Embryonic facial prominence (tissue), 1 donor: Measurements from ENCODE around the gene AEBP1.

Experiments
- DNase-seq: peaks from one replicate; pipeline ENCODE4 v3.0.0-alpha.2; 2016; ENCODE audit errors: extremely low spot score

AEBP1 gene

DNA sequence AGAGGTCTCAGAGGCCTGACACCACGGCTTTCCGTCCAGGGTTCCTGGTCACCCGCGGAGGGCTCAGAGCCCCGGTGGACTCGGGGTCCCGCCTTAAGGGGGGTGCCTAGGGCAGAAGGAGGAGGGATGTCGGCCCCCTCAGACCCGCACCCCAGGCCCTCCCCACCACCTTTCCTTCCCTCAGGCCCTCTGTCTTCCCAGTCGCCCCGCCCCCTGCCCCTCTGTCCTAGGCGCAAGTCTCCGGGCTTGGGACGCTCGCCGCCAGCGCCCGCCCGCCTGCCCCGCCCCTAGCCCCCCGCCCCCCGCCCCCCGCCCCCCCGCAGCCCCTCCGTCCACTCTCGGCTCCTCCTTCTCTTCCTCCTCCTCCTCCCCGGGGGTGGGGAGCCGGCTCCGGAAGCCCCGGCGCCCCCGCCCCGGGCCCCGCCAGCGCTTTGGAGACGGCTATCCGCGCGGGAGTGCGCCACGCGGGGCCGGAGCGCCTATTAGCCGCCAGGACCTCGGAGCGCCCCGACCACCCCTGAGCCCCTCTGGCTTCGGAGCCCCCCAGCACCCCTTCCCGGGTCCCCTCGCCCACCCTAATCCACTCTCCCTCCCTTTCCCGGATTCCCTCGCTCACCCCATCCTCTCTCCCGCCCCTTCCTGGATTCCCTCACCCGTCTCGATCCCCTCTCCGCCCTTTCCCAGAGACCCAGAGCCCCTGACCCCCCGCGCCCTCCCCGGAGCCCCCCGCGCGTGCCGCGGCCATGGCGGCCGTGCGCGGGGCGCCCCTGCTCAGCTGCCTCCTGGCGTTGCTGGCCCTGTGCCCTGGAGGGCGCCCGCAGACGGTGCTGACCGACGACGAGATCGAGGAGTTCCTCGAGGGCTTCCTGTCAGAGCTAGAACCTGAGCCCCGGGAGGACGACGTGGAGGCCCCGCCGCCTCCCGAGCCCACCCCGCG, at the start of gene AEBP1:
AEBP1 (plus strand) TSS at position 423 of the 937 bp plus-strand sequence; CDS start at position 744, 321 bp downstream.
- no peak for DNase-seq

DNA sequence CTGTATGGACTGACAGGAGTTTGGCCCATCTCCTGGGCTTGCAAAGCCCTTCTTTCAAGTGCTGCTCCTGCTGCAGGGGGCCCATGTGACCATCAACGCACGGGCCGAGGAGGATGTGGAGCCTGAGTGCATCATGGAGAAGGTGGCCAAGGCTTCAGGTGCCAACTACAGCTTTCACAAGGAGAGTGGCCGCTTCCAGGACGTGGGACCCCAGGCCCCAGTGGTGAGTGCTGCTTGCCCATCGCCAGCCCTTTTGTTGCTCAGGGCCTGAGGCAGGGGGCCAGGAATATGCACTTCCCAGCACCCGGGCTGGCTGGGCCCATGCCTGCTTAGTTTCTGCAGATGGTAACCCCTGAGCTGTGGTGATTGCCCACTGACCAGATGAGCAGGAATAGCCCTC, 47.5 kb upstream of the AEBP1 start:
- no peak for DNase-seq

DNA sequence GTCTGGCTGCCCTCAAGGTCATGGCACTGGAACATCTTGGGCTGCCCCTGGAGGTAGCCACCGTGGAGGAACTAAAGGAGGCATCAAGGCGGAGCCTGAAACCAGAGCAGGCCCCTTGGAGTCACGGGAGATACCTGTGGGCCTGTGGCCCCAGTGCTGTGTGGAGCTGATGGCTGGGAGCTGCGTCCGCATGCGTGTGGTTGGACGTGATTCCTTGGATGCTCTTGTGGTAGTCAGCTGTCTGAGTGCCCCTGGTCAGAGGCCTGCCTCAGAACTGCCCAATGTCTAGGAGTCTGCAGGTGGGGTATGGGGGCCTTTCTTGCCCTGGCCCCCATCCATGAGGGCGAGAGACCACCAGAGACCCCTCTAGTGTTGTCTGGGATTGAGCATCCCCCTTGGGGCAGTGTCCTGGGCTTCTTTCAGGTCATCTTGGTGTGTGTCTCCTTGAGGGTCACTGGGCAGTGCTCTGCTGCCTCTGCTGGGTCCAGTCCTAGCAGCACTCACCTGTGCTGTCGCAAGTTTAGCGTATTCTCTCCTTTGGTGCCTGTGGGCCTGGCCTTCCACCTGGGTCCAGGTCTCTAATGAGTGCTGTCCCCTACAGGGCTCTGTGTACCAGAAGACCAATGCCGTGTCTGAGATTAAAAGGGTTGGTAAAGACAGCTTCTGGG, 46.8 kb upstream of the AEBP1 start:
- DNase-seq: no peak

DNA sequence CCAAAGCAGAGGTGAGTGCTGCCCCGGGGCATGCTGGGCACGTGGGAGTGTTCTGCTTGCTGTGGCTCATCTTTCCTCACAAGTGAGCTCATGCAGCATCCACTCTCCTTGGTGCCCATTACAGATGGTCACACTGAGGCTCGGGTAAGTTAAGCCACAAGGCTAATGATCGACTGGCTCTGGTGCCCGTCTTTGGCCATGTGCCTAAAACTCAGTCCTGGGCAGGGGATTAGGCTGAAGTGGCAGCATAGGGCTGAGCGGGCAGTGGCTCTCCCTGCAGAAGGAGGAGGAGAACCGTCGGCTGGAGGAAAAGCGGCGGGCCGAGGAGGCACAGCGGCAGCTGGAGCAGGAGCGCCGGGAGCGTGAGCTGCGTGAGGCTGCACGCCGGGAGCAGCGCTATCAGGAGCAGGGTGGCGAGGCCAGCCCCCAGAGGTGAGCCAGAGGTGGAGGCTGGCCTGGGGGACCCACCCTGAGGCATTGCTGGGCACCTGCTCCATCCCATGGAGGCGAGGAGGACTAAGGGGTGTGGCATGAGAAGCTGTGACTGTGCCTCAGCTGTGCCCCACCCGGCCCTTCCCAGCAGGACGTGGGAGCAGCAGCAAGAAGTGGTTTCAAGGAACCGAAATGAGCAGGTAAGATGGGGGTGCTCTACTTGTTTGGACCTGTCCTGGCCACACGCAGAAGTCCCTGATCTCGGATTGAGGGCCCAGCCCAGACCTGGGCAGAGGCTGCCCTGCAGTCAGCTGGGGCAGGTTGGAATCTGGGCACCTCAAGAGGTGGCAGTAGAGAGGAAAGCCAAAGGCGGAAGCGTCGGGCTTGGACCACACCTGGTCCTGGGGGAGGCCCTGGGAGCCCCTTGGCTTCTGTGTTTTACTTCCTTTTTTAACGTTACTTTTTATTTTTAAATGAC, 46.0 kb upstream of the AEBP1 start:
- no peak for DNase-seq

DNA sequence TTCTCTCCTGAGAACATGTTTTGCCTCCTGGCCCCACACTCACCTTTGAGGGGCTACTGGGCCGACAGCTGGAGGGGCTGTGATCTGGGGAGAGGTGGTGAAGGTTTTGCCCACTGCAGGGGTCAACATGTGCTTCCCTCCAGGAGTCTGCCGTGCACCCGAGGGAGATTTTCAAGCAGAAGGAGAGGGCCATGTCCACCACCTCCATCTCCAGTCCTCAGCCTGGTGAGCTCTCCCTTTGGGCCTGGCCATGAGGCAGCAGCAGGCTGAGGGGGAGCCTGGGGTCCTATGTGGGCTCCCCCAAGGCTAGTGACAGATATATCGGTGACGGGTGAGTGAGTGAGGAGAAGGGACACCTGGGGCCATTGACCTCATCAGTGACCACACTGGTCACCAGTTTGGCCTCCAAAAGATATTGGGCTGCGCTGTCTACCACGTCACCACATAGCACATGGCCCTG, 45.4 kb upstream of the AEBP1 start:
- no peak for DNase-seq

DNA sequence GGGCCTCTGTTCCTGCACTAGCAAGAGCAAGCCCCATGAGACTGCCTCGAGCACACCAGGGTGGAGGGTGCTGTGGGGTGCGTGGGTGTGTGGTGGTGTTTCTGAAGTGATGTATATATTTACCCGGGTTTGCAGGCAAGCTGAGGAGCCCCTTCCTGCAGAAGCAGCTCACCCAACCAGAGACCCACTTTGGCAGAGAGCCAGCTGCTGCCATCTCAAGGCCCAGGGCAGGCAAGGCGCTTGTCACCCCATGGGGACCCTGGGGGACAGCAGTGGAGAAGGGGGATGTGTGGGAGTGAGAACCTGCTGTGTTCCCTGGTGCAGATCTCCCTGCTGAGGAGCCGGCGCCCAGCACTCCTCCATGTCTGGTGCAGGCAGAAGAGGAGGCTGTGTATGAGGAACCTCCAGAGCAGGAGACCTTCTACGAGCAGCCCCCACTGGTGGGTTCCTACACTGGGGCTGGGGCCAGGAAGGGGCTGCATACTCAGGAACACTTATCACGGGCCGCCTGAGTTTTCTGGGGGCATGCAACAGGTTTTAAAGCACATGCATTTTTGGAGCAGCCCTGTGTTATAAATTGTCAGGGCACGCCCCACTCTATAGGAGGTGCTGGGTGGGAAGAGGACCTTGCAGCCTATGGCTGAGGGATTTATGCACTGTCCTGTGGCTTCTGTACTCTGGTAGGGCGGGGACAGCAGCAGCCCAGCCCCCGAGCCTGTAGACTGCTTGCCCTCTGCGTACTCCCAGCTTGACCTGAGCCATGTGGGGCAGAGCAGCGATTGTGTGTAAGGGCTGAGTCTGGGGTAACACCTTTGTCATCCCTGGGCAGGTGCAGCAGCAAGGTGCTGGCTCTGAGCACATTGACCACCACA, 44.7 kb upstream of the AEBP1 start:
- DNase-seq: no peak

DNA sequence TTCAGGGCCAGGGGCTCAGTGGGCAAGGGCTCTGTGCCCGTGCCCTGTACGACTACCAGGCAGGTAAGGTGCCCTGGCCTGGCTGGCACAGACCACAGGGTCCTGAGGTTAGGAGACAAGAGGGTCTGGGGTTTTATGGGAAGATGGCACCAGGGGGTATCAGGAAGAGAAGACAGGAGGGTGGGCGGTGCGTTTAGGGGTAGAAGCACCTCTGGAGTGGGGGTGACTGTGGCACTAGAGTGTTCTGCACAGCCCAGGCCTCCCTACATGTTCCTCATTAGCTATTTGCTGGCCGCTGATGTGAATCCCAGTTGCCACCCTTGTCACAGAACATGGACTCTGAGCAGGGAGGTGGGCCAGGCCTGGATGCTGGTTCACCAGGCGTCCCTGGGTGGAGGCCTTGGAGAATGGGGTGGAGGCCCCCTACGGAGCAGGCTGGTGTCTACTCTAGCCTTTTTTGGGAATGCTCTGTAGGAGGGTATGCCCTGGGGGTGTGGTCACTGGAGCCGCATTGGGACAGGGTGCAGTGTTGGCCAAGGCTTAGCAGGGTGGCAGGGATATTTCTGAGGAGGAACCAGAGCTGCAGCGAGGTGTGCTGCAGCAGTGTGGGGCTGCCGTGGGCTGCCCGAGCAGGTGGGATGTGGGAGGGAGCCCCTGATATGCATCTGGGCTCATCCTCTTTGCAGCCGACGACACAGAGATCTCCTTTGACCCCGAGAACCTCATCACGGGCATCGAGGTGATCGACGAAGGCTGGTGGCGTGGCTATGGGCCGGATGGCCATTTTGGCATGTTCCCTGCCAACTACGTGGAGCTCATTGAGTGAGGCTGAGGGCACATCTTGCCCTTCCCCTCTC, 43.8 kb upstream of the AEBP1 start:
- DNase-seq: no peak

DNA sequence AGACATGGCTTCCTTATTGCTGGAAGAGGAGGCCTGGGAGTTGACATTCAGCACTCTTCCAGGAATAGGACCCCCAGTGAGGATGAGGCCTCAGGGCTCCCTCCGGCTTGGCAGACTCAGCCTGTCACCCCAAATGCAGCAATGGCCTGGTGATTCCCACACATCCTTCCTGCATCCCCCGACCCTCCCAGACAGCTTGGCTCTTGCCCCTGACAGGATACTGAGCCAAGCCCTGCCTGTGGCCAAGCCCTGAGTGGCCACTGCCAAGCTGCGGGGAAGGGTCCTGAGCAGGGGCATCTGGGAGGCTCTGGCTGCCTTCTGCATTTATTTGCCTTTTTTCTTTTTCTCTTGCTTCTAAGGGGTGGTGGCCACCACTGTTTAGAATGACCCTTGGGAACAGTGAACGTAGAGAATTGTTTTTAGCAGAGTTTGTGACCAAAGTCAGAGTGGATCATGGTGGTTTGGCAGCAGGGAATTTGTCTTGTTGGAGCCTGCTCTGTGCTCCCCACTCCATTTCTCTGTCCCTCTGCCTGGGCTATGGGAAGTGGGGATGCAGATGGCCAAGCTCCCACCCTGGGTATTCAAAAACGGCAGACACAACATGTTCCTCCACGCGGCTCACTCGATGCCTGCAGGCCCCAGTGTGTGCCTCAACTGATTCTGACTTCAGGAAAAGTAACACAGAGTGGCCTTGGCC, 43.0 kb upstream of the AEBP1 start:
- DNase-seq: no peak

DNA sequence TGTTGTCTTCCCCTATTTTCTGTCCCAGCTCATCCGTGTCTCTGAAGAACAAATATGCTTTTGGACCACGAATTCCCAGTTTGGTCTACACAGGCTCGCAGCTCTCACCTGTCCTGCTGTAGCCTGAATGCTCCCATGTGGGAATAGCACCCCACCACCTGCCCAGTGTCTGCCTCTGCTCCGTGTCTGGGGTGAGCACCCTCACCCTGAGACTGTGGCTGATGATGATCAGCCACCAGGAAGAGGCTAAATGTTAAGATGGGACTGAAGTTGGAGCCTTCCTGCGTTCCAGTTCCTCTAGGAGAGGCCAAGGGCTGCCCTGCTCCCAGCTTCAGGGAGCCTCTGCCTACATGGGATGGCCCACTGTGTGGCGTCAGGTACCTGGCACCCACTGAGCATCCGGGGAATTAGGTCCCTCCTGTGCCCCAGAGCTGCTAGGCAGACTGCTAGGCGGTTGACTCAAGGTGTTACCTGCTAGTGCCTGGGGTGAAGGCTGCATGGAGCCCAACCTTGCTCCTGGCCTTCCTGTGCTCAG, 42.4 kb upstream of the AEBP1 start:
- DNase-seq: no peak

DNA sequence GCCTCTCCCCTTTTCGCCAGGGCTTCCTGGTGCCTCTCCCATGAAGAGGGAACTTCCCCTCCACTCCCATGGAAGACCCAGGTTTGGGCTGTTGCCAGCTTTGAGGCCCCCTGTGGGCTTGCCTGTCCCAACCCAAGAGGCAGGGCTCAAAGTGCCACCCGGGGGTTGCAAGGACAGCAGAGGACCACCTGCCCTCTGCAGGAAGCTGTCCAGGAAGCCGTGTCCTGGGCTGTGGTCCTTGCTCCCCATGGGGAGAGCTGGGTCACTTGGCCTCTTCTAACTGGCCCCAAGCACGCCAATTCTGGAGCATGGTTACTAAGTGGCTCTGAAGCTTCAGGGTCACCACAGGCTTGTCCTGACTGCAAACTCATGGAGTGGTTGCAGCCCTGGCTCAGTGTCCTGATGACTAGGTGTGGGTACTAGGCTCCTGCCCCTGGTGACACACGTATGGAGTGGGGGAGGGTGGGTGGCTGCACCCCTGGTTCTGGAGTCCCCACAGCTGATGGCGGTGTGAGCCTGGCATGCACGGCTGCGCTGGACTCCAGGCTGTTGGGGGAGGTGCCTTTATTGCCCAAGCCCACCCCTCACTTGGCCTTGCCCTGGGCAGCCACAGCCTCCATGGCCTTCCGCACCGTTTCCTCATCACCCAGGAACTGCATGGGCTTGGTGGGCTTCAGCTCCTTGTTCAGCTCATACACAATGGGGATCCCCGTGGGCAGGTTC, 41.8 kb upstream of the AEBP1 start:
- no peak for DNase-seq

DNA sequence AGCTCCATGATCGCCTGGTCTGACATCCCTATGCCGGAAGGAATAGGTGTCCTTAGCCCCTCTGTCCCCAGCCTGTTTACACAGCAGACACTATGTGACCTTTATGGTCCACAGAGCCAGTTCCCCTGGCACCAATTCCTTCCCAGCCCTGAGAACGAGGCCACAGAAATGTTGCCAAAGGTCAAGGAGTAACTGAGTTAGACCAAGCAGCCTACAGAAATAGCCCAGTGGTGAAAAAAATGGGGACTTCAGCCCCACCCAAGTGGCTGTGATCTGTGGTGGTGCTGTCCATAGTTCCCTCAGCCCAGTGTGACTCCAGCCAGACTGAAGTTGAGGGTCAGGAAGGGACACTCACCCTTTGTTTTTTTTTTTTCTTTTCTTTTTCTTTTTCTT, 41.2 kb upstream of the AEBP1 start:
- no peak for DNase-seq

DNA sequence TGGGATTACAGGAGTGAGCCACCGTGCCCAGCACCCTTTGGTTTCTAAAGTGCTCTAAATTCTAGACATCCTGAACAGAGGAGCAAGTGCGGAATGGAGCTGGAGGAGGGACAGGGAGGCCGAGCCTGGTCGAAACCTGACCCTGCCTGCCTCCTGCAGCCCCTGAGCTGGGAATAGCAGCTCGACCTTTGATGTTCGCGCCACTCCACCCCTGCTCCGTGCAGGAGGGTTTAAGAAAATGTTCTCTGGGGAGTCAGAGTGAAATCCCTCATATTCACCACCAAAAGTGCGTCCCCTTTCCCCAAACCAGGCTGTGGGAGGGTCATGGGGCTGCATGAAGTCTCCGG, 40.6 kb upstream of the AEBP1 start:
- DNase-seq: no peak

DNA sequence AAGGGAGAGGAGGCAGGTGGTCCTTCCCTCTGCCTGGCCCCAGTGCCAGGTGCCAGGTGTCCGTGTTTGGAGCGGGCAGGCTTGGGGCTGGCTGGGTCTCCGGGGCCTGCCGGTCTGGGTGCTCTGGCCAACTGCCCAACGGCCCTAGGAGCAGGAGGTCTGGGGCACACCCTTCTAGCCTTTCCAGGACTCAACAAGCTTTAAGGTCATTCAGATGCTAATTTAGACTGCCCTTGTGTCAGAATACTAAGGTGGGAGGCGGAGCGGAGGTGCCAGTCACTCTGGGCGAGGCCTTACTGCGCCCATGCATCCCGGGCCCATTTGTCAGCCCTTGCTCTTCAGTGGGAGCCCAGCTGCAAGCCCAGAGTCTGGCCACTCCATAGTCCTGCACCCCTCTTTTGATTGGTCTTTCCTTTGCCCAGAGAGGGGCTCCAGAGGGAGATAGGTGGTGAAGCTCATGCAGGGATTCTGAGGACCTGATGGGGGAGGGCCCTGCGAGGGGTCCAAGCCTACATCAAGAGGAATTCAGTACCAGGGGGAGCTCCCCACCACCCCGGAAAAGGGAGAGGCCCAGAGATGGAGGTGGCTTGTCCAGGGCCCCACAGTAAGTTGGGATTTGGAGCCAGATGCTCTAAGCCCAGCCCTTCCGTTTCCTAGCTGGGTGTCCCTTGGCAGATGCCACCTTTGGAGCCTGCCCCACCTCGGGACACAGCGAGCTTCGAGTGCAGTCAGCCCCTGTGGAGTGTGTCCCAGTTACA, 40.1 kb upstream of the AEBP1 start:
- DNase-seq: no peak

DNA sequence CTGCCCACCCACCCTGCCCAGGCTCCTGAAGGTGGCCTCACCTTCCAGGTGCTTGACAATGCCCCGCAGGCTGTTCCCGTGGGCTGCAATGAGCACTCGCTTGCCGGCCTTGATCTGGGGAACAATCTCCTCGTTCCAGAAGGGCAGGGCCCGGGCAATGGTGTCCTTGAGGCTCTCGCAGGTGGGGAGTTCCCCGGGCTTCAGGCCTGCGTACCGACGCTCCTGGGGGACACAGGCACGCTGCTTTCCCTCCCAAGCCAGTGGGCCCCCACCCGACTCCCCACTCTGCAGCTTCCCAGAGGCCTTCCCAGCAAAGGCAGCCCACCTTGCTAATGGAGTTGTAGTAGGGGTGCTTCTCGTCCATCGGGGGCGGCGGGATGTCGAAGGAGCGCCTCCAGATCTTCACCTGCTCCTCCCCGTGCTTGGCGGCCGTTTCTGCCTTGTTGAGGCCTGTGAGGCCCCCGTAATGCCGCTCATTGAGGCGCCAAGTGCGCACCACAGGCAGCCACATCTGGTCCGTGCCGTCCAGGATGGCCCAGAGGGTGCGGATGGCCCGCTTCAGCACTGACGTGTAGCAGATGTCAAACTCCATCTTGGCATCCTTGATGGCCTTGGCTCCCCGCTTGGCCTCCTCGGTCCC, 39.2 kb upstream of the AEBP1 start:
- no peak for DNase-seq

DNA sequence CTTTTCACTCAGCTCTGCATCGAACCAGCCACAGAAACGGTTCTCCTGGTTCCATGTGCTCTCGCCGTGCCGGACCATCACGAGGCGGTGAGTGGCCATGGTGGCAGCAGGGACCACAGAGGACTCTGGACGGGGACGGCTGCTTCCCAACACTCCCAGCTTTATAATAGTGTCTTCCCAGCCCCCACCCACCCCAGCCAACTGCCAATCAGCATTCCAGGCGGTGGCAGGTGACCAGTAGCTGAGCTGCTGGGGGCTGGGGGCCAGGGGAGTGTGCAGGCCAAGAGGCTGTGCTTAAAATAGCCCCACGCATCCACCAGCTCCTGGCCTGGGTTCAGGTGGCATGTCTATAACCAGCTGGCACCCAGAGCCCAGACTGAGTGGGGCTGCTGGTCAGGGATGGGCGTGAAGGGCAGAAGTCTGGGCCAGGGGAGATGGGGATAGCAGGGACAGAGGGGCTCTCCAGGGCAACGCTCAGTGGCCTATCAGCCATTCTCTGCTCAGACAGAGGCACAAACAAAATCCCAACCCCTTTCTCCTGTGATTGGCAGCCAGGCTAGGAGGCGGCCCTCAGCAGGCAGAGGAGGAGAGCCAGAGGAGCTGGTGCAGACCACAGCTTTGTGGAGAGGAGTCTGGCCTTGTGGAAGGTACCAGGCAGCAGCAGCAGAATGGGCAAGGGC, 38.6 kb upstream of the AEBP1 start, which contains the start of gene PGAM2:
PGAM2 (minus strand) TSS at position 137 of the 680 bp plus-strand sequence; CDS start at position 99, 38 bp downstream.
- DNase-seq: no peak

DNA sequence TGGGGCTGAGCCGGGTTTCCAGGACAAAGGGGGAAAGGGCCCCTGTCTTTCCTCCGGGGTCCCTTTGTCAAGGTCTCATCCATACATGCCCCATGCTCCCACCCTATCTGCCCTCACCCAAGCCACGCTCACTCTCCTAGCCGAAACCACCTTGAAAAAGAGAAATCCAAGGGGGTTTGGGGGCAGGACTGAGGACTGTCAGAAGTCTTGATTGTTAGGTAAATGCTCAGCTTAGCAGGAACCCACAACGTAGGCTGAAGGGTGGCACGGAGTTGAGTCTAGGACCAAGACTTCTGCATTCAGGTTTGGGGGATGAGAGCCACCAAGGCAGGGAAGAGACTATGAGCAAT, 38.1 kb upstream of the AEBP1 start:
- DNase-seq: no peak
